Measurements from ENCODE around the gene ZNF768.

- TF ChIP-seq CTCF (IDR thresholded peaks at IDR 0.05) (no peak), POLR2A (IDR thresholded peaks at IDR 0.05) (no peak), EP300 (IDR thresholded peaks at IDR 0.05) (no peak), POLR2AphosphoS5 (IDR thresholded peaks at IDR 0.05) (no peak)
These were observed 7.0 kb downstream of the ZNF768 start for GRCh38 chr16:30519120-30520049.

Measured in suprapubic skin (tissue), 4 donors.